Panc1 (cell line): Measurements from ENCODE around the gene ZRANB1.

Source experiments
- POLR2AphosphoS5 ChIP-seq: IDR thresholded peaks from 2 replicates; pipeline ENCODE4 v1.6.1; 2012; ENCODE audit warnings: mild to moderate bottlenecking, low read depth, low read length, moderate library complexity
- SIN3A ChIP-seq: IDR thresholded peaks from 2 replicates; pipeline ENCODE4 v1.6.1; 2012; ENCODE audit warnings: low read depth, mild to moderate bottlenecking, low read length, moderate library complexity, borderline replicate concordance; ENCODE audit not compliant: insufficient read depth
- TCF7L2 ChIP-seq: IDR thresholded peaks from 2 replicates; pipeline ENCODE4 v1.6.1; 2011; ENCODE audit warnings: mild to moderate bottlenecking, low read depth, low read length, inconsistent platforms
- TF ChIP-seq, protein P1 (sequence below): fragments of 450-650 bp; IDR thresholded peaks from 2 replicates; pipeline ENCODE4 v1.5.1; 2017; ENCODE audit warnings: mild to moderate bottlenecking
- TF ChIP-seq, protein P2 (sequence below), 2 experiments: IDR thresholded peaks; 2 replicates each; pipeline ENCODE4 v1.6.1; 2011 to 2012; ENCODE audit warnings: low read depth in 2 of 2, control low read depth in 1 of 2, low read length in 1 of 2, mild to moderate bottlenecking in 1 of 2, moderate library complexity in 1 of 2; ENCODE audit not compliant: insufficient read depth in 1 of 2

DNA sequence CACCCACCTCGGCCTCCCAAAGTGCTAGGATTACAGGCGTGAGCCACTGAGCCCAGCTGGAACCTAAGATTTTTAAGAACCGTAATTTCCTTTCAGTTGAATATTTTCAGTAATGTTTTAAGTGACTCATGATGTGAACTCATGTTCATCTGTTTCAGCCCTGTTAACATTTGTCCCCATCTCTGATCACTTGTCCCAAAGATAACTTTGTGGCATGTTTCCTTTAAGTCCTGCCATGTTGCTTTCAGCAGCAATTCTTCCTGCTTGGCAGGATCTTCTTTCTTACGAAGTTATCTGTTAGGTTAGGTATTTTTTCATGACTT is 19.3 kb downstream of the ZRANB1 start:
- TF ChIP-seq, protein P1, sequence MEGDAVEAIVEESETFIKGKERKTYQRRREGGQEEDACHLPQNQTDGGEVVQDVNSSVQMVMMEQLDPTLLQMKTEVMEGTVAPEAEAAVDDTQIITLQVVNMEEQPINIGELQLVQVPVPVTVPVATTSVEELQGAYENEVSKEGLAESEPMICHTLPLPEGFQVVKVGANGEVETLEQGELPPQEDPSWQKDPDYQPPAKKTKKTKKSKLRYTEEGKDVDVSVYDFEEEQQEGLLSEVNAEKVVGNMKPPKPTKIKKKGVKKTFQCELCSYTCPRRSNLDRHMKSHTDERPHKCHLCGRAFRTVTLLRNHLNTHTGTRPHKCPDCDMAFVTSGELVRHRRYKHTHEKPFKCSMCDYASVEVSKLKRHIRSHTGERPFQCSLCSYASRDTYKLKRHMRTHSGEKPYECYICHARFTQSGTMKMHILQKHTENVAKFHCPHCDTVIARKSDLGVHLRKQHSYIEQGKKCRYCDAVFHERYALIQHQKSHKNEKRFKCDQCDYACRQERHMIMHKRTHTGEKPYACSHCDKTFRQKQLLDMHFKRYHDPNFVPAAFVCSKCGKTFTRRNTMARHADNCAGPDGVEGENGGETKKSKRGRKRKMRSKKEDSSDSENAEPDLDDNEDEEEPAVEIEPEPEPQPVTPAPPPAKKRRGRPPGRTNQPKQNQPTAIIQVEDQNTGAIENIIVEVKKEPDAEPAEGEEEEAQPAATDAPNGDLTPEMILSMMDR, result no peak
- TF ChIP-seq, protein P2, sequence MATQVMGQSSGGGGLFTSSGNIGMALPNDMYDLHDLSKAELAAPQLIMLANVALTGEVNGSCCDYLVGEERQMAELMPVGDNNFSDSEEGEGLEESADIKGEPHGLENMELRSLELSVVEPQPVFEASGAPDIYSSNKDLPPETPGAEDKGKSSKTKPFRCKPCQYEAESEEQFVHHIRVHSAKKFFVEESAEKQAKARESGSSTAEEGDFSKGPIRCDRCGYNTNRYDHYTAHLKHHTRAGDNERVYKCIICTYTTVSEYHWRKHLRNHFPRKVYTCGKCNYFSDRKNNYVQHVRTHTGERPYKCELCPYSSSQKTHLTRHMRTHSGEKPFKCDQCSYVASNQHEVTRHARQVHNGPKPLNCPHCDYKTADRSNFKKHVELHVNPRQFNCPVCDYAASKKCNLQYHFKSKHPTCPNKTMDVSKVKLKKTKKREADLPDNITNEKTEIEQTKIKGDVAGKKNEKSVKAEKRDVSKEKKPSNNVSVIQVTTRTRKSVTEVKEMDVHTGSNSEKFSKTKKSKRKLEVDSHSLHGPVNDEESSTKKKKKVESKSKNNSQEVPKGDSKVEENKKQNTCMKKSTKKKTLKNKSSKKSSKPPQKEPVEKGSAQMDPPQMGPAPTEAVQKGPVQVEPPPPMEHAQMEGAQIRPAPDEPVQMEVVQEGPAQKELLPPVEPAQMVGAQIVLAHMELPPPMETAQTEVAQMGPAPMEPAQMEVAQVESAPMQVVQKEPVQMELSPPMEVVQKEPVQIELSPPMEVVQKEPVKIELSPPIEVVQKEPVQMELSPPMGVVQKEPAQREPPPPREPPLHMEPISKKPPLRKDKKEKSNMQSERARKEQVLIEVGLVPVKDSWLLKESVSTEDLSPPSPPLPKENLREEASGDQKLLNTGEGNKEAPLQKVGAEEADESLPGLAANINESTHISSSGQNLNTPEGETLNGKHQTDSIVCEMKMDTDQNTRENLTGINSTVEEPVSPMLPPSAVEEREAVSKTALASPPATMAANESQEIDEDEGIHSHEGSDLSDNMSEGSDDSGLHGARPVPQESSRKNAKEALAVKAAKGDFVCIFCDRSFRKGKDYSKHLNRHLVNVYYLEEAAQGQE (IDR thresholded peaks at IDR 0.05; ENCODE audit: insufficient read depth in 1 of 2, low read depth in 2 of 2, low read length in 1 of 2), result no peak
- TF ChIP-seq SIN3A (no peak), POLR2AphosphoS5 (no peak), TCF7L2 (no peak)
